ENCODE data around the gene KCNT1.

The KCNT1 gene

DNA sequence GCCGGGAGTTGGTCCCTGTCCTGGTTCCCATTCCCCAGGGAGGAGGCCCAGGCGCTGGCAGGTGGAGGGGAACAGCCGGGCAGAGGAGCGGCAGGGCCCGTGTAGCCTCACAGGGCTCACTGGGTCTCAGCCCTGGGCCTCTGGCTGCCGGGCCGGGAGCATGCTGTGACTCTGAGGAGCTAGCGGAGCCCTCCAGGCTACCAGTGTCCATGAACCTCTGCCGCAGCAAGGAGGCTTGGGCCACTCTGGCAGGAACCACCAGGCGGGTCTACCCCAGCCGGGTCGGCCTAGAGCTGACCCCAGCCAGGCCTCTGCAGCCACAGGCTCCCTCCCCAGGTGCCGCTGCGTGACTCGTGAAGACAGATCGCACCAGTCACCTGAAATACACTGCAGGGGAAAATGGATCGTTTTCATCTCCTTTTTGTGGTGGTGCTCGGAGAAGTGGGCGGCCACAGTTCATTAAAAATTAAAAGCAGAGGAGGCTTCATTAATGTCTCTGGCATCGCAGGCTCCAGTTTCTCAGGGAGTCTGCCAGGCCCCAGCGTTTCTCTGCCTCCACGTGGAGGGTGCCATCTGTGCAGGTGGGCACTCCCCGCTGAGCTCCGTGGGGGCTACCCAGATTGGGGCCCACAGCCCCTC is 43.8 kb downstream of the KCNT1 start:
- no peak for DNase-seq (ENCODE audit: low read depth)

DNA sequence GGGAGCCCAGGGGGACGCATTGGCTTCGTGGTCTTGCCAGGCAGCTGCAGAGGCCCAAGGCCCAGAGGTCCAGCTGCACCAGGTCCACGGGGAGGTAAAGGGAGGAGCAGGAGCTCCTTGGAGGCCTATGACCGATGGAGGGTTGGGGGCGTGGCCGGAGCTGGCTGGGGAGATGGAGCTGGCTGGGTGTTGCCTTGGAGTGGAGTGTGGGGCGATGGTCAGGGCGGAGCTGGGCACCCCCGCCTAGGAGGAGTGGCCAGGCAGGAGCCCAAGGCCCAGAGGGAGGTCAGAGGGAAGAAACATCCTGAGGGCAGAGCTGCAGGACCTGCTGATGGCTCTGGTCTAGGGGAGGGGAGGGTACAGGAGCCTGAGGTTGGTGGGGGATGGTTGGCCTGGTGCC is 44.6 kb downstream of the KCNT1 start:
- no peak for DNase-seq (ENCODE audit: low read depth)

DNA sequence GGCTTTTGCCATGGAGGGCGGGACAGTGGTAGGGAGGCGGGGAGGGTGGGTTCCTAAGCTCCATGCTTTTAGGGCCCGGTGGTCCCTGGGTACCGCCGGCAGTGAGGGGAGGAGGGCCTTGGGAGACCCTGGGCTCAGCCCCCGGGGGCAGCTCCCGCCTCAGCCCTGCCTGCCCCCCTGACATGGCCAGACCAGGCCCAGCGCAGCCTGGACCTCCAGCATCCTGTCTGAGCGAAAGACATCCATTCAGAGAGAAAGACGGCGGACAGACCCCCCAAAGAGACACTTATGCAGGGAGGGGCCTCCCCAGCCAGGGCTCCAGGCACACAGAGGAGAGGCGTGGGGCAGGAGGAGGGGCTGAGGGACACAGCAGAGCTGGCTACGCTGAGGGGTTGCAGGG is 45.3 kb downstream of the KCNT1 start:
- DNase-seq (ENCODE audit: low read depth) = no peak

DNA sequence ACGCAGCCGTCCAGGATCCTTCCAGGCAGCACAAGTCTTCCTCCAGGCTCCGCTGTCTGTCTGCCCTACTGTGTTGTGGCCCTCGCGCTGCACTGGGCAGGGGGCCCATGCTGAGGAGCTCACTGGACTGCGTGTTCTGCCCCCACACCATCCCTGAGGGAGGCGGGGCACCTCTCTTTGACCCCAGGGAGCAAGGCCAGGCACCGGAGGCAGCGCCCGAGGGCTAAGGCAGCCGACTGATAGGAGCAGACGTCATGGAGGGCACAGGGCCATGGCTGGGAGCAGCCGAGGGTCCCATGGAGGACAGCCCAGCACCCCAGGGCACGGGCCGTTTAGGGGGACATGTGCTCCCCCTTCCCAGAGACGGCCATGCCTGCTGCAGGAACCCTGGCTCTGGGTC is 46.7 kb downstream of the KCNT1 start:
- DNase-seq (ENCODE audit: low read depth) = no peak

DNA sequence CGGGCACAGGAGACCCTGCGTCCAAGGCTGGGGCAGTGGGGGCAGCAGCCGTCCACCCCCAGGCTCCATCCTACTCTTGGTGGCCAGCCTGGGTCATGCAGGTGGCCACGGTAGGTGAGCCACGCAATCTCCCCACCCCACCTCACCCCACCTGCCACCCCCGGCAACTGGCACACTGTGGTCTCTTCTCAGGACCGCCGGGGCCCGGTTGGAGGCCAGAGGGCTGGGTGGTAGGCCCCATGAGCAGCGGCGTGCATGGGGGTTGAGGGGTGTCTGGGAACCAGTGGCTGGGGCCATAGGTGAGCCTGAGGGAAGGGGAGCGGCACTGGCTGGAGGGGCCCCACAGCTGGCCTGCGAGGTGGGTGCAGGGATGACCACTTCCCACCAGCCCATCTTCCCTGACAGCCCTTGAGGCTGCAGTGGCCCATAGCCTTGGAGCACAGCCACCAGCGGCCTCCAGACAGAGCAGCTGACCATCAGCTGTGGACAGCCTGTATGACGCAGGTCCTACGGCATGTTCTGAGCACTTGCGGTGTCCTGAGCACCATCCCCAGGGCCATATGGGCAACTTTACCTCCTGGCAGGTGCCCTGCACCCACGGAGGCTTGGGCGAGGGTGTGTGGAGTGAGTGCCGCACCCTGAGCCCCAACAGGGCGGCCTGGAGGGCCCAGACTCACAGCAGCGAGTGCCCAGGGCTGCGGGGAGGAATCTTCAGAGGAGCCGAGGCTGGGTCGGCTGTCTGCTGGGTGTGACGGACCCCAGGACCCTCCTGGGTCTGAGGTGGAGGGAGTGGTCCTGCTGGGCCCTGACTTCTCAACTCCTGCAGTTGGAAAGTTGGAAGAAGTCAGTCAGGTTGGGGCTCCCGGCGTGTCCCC is 47.4 kb downstream of the KCNT1 start:
- no peak for DNase-seq (ENCODE audit: low read depth)

DNA sequence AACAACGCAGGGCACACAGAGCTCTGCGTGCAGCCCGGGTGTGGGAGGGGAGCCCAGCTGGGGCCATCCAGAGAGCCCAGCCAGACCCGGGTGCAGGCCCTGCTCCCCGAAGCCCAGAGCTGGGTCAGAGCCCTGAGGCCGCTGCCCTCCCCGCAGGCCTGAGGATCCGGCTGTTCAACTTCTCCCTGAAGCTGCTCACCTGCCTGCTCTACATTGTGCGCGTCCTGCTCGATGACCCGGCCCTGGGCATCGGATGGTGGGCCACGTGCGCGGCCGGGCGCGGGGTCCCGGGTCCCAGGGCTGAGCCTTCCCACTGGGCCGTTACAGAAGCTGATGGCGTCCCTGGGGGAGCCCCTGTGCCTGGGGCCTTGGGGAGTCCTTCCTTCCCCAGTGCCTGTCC is 48.8 kb downstream of the KCNT1 start:
- no peak for DNase-seq (ENCODE audit: low read depth)

DNA sequence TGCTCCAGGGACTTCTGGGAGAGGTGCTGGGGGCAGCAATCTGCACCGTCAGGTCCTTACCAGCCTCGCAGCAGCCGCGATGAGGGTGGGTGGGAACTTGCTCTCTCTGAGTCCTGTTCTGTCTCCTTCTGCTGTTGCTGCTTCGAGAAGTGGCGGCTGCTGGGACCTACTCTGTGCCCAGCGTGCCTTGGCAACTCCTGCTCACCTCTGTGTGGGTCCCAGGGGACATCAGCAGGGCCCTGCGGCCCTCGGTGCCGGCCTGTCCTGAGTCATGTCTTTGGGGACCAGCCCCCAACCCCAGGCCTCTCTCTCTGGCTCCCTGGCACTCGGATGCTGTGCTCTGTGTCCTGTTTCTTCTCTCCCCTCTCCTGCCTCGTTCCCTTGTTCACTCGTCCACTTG is 49.5 kb downstream of the KCNT1 start:
- DNase-seq (ENCODE audit: low read depth) = no peak

DNA sequence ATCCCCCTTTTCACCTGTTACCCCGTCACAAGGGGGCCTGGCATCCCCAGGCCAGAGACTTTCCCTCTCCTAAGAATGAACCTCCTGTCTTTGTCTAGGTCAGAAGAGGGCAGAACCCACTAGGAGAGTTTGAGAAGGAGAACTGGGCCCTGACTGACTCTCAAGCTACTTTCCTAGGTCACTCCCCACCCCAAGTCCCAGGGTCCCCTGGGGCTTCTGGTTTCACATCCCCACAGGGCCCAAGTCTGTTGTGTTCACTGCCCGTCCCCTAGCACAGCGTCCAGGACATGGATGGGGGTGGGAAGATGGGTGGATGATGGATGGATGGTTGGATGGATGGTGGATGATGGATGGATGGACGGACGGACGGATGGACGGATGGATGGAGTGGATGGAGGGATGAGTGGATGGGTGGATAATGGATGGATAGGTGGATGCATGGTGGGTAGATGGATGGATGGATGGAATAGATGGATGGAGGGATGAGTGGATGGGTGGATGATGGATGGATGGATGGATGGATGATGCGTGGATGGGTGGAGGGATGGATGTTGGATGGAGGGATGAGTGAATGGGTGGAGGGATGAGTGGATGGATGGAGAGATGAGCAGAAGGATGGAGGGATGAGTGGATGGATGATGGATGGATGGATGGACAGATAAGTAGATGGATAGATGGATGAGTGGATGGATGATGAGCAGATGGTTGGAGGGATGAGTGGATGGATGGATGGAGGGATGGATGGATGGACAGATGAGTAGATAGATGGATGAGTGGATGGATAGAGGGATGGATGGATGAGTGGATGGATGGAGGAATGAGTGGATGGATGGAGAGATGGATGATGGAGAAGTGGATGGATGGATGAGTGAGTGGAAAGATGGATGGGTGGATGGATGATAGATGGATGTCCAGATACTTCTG is 50.6 kb downstream of the KCNT1 start:
- no peak for DNase-seq (ENCODE audit: low read depth)

DNA sequence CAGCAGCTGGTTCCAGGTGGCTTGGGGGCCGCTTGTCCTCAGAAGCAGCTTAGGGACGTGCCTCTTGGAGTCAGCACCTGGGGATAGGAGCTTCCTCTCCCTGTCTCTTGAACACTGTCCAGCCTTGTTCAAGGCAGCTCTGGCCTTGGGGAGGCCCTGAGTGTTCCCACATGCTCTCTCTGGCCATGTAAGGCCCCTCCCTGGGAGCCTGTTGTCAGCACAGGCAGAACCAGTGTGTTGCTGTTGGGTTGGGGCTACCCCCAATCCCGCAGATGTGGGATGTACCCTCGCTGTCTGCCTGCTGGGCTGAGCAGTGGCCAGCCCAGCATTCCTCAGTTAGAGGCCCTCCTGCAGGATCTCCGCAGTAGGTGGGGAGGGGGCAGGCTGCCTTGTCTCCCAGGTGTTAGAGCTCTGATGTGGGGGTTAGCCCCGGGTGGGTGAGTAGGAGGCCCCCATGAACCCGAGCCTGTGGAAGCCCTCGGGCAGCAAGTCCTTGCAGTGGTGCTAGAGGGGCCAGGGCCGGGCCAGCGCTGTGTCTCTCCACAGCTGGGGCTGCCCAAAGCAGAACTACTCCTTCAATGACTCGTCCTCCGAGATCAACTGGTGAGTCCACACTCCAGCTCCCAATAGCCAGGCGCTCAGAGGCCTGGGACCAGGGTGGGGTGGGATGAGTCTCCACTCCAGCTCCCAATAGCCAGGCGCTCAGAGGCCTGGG is 51.6 kb downstream of the KCNT1 start:
- no peak for DNase-seq (ENCODE audit: low read depth)

DNA sequence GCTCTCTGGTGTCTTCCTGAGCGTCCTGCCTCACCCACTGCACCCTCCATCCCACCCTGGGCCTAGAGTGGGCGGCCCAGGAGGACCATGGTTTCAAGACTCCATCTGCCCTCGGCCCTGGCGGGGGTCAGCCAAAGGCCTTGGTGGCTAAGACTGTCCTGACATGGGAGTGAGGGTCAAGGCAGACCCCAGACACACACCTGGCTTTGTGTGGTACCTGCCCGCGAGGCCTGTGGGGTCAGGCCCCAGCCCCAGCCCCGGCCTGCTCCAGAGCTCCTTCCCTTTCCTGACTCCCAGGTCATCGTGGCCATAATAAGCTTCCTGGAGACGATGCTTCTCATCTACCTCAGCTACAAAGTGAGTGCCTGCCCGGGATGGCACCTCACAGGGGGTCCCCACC is 54.6 kb downstream of the KCNT1 start:
- no peak for DNase-seq (ENCODE audit: low read depth)

DNA sequence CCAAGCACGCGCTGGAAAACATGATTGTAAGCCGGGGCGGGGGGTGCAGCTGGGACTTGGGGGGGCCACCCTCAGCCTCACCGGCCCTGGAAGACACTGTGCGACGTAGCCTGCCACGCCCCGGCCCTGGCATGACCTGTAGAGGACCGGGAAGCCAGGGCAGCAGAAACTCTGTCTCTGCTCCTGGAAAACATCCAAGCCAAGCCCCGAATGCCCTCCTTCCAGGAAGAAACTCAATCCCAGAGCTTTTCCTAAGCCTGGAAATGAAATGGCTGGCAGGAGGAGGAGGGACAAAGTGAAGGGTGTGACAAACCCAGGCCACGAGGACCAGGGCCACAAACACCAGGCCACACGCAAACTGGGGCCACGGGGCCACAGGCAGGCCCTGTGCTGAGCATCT is 55.4 kb downstream of the KCNT1 start:
- DNase-seq (ENCODE audit: low read depth) = no peak

DNA sequence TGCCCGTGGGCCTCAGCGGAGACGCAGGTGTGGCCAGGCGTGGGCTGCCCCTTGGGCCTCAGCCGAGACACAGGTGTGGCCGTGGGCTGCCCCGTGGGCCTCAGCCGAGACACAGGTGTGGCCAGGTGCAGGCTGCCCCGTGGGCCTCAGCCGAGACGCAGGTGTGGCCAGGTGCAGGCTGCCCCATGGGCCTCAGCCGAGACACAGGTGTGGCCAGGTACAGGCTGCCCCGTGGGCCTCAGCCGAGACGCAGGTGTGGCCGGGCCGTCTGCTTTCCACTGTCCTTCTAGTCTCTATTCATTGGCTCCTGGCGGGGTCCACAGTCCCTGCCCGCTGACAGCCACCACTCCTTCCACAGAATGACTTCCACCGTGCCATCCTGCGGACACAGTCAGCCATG is 56.1 kb downstream of the KCNT1 start:
- no peak for DNase-seq (ENCODE audit: low read depth)

DNA sequence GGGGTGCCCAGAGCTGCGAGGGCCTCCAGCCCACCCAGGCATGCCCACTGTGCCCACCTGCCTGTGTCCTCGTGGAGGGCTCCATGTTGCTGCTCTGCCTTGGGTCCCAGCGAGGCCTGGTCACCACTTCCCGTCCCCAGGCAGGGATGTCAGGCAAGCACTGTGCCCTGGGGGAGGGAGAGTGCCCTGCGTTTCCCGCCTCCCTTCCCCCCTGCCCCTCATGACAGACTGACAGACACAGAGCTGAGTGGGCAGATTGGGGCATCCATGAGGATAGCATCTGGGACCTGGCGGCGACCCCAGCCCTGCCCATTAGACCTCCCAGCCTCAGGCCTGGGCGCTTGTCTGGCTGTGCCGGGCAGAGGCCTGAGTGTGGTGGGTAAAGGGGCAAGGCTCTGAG is 56.9 kb downstream of the KCNT1 start:
- no peak for DNase-seq (ENCODE audit: low read depth)

DNA sequence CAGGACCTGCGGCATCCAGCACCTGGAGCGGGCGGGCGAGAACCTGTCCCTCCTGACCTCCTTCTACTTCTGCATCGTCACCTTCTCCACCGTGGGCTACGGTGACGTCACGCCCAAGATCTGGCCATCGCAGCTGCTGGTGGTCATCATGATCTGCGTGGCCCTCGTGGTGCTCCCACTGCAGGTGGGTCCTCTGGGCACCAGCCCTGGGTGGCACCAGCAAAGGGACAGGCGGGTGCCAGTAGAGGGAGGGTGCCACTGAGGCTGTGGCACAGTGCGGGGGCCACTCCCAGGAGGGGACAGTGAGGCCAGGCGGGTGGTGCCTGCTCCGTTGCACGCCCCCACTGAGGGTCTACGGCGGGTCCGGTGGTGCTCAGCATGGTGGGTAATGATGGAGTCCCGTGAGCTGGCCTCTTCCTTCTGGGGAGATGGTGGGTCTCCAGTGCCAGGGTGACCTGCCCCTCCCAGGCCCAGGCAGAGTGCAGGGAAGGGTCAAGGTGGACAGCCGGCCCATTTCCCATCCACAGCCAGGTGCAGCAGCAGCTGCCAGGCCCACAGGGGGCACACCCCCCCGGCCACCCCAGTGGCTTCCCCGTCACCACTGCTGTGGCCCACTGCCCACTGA is 57.8 kb downstream of the KCNT1 start:
- no peak for DNase-seq (ENCODE audit: low read depth)

DNA sequence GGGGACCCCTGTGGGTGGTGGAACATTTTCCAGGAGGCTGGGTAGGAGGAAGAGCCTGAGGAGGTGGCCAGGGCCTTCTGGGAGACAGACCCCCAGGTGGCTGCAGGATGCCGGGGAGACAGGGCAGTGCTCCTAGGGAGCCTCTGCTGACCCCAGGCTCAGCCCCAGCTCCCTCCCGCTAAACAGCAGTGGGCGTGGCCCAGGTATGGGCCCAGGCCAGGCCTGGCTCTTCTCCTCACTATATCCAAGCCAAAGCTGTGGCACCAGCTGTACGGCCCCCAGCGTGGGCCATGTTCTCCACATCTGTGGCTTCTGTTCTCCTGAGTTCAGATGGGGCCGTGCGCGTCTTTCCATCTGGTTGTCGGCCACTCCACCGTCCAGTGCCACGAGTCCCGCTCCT is 58.5 kb downstream of the KCNT1 start:
- DNase-seq (ENCODE audit: low read depth) = no peak

DNA sequence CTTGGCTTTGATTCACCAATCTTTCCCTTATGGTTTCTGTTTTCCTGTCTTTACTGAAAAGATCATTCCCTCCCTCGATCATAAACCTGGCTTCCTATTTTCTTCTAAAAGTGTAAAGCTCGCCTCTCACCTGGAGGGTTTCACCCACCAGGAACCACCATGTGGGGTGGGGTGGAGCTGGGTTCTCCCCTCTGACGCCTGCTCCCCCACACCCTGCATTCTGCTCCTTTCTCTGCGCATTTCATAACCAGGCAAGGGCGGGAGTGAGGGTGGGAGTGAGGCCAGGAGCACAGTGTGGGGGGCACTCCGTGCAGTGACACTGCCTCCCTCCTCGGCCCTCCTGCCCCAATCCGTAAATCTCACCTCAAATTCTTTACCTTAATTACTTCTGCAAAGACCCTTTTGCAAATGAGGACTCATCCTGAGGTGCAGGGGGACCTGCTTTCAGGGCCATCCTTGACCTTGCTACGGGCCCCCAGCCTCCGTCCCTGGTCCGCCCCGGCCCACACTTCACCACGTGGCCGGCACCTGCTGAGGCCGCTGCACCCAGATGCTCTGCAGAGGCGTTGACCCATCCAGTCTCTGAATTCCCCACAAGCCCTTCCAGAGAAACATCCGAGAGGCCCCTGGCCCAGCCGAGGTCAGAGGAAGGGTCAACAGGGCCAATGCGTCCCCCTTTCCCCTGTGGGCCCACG is 59.3 kb downstream of the KCNT1 start:
- DNase-seq (ENCODE audit: low read depth) = no peak

DNA sequence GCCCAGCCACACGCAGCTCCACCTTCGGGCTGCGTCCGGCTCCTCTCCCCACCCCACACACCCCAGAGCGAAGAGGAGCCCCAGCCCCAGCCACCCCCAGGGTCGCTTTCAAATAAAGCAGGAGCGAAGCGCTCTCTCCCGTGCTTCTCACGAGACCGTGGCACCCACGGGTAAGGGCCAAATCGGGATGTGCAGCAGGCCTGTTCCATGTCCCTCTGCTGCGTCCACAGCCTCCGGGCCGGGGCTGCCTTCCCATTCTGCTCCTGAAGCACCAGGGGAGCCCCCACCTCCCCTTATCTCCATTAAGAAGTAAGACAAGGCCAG is 59.8 kb downstream of the KCNT1 start:
- DNase-seq (ENCODE audit: low read depth) = no peak

DNA sequence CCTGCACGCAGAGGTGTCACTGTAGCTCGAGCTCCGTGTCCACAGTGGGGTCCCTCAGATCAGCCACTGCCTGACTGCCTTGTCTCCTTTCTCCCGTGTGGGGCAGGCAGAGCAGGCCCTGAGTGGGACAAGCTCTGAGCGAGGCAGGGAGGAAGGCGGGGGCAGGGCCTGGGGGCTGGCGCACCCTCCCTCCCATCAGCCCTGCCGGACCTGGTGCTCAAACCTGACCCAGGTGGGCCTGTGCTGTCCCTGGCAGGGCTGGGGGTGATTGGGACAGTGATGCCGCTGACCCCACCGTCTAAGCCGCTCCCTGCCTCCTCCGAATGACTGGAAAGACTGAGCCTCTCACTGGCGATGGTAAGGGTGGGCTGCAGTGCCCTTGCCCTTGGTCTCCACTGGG is 60.9 kb downstream of the KCNT1 start:
- no peak for DNase-seq (ENCODE audit: low read depth)

DNA sequence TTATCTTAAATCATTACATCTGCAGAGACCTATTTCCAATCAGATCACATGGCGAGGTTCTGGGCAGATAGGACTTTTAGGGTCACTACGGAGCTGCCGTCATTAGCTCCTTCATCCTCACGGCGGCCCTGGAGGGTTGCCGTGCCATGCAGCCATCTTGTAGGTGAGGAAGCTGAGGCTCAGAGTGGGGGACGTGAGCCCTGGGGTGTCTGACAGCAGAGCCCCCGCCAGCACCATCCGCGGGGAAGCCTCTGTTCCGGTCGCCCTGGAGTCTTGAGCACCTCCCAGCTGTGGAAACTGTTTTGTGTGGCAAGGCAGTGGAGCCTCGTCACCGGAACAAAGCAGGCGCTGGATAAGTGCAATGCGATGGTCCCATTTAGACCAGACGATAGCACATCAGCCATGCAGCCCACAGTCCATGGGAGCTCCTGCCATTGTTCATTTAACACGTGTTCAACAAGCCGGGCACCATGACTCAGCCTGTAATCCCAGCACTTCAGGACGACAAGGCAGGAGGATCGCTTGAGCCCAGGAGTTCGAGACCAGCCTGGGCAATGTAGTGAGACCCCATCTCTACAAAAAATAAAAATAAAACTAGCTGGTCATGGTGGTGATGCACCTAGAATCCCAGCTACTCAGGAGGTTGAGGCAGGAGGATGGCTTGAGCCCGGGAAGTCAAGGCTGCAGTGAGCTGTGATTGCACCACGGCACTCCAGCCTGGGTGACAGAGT is 61.9 kb downstream of the KCNT1 start:
- DNase-seq (ENCODE audit: low read depth) = no peak

DNA sequence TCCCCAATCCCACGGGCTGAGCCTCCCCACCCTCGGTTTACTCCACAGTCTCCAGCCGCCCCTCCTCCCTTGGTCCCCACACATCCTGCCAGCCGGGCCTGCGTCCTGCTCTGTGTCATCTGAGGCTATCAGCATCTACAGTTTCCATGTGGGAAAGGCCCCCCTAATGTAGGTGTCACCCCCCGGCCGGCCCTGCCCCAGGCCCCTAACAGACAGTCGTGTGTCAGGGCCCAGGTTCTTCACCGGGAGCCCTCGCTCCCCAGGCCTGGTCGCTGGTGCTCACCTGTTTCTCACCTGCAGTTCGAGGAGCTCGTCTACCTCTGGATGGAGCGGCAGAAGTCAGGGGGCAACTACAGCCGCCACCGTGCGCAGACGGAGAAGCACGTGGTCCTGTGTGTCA is 62.7 kb downstream of the KCNT1 start:
- no peak for DNase-seq (ENCODE audit: low read depth)

DNA sequence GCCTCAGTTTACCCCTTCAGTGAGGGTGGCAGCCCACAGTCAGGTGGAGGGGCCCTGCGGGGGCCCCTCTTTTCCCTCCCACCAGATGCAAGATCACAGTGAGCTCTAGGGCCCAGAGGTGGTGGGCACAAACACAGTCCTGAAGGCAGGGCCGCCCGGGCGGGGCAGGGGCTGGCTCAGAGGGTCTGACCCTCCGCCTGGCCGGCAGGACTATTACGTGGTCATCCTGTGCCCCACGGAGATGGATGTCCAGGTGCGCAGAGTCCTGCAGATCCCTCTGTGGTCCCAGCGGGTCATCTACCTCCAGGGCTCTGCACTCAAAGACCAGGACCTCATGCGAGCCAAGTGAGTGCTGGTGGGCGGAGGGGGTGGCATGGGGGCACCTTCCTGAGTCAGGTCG is 63.4 kb downstream of the KCNT1 start:
- DNase-seq (ENCODE audit: low read depth) = no peak
